ENCODE measurements around the gene ARMC5. TPM values are rescaled to one million over a fixed set of nuclear protein-coding genes. Genes with fewer than 3 reads are reported as not detected.
"Not testable (repeated sequence)": the region's sequence is repeated elsewhere in the genome, so short reads cannot be mapped to it uniquely, and the experiment has no call there.

ARMC5 gene
- total RNA-seq, 4 donors from 2014 or later = 9.7 to 24.3 (median 17.9) TPM

DNA sequence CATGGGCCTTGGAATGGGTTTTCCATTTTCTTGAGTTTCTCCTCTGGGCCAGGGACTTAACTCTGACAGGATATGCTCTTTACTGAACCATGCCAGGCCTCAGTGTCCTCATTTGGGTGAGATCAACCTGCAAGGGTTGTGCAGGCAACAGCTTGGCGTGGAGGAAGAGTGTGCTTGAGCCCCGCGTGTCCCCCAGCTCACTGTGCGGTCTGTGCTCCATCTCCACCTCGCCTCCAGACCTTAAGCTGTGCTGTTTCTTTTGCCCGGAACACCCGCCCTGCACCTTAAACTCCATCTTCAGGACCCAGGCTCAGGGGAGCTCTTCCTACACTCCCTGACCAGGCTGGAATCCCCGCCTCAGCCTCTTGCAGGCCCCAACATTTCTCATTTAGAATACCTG is 39.2 kb downstream of the ARMC5 start:
- Histone ChIP-seq H3K4me1 (no peaks in the 10 kb centered on the region), H3K4me3 (no peak overlapping the region), H3K27me3 (no peaks in the 10 kb centered on the region), H3K9me3 (no peaks in the 10 kb centered on the region), H3K27ac (no peak overlapping the region), H3K36me3 (peaks cover 64% of the 10 kb centered on the region)
- TF ChIP-seq POLR2A (IDR thresholded peaks at IDR 0.05) = no peak
- no peak for TF ChIP-seq POLR2AphosphoS5 (IDR thresholded peaks at IDR 0.05)
- TF ChIP-seq CTCF (IDR thresholded peaks at IDR 0.05) = no peak
- TF ChIP-seq EP300 (IDR thresholded peaks at IDR 0.05) = no peak
- WGBS = 94% methylated on average over 8 of the region's 8 CpGs
- DNase-seq (ENCODE audit: low spot score in 2 of 2) = no peak

DNA sequence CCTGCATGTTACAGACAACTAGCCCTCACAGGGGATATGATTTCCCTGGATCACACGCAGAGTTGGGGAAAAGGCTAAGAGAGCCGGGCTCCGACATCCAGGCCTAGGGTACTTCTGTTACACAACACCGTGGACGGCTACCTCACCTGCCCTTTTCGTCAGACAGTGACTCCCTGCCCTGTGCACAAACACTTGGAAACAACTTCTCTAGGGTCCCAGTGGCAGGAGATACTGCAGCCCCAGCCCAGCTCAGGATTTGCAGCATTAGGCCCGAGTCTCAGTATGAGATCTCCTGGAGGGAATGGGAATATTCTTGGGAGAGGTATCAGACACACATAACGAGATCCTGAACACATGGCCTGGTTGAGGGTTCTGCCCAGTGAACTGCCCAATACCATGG is 40.6 kb downstream of the ARMC5 start:
- WGBS = 87% methylated on average over 6 of the region's 8 CpGs
- no peak overlapping the region for H3K4me3 ChIP-seq
- no peak for DNase-seq (ENCODE audit: low spot score in 2 of 2)
- no peaks in the 10 kb centered on the region for H3K27me3 ChIP-seq
- peaks cover 50% of the 10 kb centered on the region for H3K36me3 ChIP-seq
- H3K4me1 ChIP-seq = no peaks in the 10 kb centered on the region
- TF ChIP-seq EP300 (IDR thresholded peaks at IDR 0.05) = no peak
- TF ChIP-seq POLR2AphosphoS5 (IDR thresholded peaks at IDR 0.05) = no peak
- no peak for TF ChIP-seq POLR2A (IDR thresholded peaks at IDR 0.05)
- TF ChIP-seq CTCF (IDR thresholded peaks at IDR 0.05) = no peak
- no peaks in the 10 kb centered on the region for H3K9me3 ChIP-seq
- no peak overlapping the region for H3K27ac ChIP-seq

- Histone ChIP-seq H3K27ac (no peak overlapping the region), H3K4me1 (peaks cover 7% of the 10 kb centered on the region), H3K27me3 (no peaks in the 10 kb centered on the region), H3K4me3 (no peak overlapping the region), H3K36me3 (peaks cover 41% of the 10 kb centered on the region), H3K9me3 (no peaks in the 10 kb centered on the region)
- DNase-seq (ENCODE audit: low spot score in 2 of 2) = no peak
- no peak for TF ChIP-seq EP300 (IDR thresholded peaks at IDR 0.05)
- TF ChIP-seq CTCF (IDR thresholded peaks at IDR 0.05) = no peak
- TF ChIP-seq POLR2AphosphoS5 (IDR thresholded peaks at IDR 0.05) = no peak
- TF ChIP-seq POLR2A (IDR thresholded peaks at IDR 0.05) = no peak
- 82% methylated on average over 3 of the region's 3 CpGs for WGBS
Observed at GRCh38 chr16:31501226-31501965, 42.1 kb downstream of the ARMC5 start.

- TF ChIP-seq POLR2AphosphoS5 (IDR thresholded peaks at IDR 0.05) (no peak), CTCF (IDR thresholded peaks at IDR 0.05) (no peak), POLR2A (IDR thresholded peaks at IDR 0.05) (no peak), EP300 (IDR thresholded peaks at IDR 0.05) (no peak)
- no peak for DNase-seq (ENCODE audit: low spot score in 2 of 2)
- H3K4me3 ChIP-seq = no peak overlapping the region
- H3K27me3 ChIP-seq = no peaks in the 10 kb centered on the region
- 78% methylated on average over 4 of the region's 4 CpGs for WGBS
- peaks cover 35% of the 10 kb centered on the region for H3K36me3 ChIP-seq
- H3K4me1 ChIP-seq = peaks cover 12% of the 10 kb centered on the region
- H3K27ac ChIP-seq = no peak overlapping the region
- no peaks in the 10 kb centered on the region for H3K9me3 ChIP-seq
Observed at GRCh38 chr16:31501966-31502348, 42.7 kb downstream of the ARMC5 start.

DNA sequence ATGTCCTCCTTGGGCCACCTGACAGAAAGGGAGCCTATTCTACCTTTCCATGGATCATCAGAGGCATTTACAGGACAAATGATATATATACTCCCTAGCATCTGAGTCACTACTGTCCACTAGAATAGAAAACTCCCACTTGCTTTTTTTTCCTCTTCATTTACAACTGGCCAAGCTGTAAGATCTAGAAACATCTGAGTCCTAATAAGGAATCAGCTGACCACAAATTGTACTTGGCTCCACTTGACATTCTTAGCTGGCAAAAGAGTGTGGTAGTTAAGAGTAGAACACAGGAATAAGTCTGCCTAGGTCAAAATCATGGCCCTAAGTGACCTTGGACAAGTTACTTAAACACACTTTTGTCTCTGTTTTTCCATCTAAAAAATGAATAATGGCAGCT is 43.7 kb downstream of the ARMC5 start:
- TF ChIP-seq POLR2AphosphoS5 (IDR thresholded peaks at IDR 0.05) = no peak
- TF ChIP-seq POLR2A (IDR thresholded peaks at IDR 0.05) = no peak
- TF ChIP-seq EP300 (IDR thresholded peaks at IDR 0.05) = no peak
- no peak for TF ChIP-seq CTCF (IDR thresholded peaks at IDR 0.05)
- H3K27me3 ChIP-seq = no peaks in the 10 kb centered on the region
- no peak overlapping the region for H3K27ac ChIP-seq
- no peak overlapping the region for H3K4me3 ChIP-seq
- no peaks in the 10 kb centered on the region for H3K9me3 ChIP-seq
- peaks cover 20% of the 10 kb centered on the region for H3K4me1 ChIP-seq
- H3K36me3 ChIP-seq = peaks cover 27% of the 10 kb centered on the region
- no peak for DNase-seq (ENCODE audit: low spot score in 2 of 2)

- Histone ChIP-seq H3K36me3 (peaks cover 21% of the 10 kb centered on the region), H3K4me1 (peaks cover 20% of the 10 kb centered on the region)
- not testable (repeated sequence) for H3K27me3 ChIP-seq; H3K27ac ChIP-seq; H3K9me3 ChIP-seq; H3K4me3 ChIP-seq; DNase-seq (ENCODE audit: low spot score in 2 of 2)
- WGBS = 91% methylated on average over 8 of the region's 8 CpGs
Observed at GRCh38 chr16:31503555-31503954, 44.3 kb downstream of the ARMC5 start.
